GM19455 (cell line): Measurements from ENCODE around the gene XXYLT1.

Experiments
- ATAC-seq: cut with Tn5 transposase; IDR thresholded peaks from one replicate; pipeline ENCODE4 v1.9.1; 2021; ENCODE audit not compliant: unreplicated experiment

XXYLT1 gene

DNA sequence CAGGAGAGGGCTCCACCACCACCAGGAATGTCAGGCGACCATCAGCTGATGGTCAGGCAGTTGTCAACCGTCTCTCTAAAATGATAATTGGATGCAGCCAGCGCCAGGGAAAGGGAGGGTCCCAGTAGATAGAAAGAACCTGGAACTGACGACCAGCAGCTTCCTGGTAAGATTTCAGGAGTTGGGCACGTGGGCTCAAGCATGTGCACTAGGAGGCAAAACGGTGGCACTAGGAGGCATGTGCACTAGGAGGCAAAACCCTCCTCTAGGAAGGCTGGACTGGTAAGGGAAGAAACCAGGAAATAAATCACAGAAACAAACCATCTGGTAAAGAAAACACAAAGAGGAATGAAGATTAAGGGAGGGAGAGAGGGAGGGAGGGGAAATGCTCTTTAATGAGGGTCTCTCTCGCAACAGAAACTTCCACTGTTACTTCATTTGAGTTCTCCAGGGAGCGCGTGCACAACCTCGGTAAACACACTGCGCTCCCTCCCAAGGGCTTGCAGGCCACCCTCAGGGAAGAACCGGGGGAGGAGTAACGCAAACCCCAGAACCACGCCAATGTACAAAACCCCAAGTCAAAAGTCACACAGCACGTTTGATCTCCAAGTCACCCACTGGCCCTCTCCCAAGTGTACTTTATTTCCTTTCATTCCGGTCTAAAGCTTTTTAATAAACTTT, 116.7 kb downstream of the XXYLT1 start:
- ATAC-seq, result no peak

GRCh38 chr3:195153653-195154052, 117.3 kb downstream of the XXYLT1 start:
- ATAC-seq, result no peak

DNA sequence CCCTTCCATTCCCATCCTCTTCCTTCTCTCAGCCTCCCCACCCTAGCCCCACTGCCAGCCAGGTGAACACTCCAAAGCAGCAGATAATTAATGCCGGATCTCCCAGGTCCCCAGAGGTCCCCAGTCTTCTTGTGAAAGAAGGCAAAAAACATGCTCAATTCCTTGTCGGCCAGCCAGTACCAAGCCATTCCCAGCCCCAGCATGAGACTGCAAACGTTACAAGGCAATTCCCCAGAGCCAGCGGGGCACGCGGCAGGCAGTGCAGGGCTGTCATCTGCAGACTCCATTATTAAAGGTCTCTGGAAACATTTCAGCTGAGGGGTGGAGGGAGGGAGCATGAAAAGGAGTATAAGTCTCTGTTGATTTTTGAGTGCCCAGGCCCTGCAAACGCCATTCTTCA, 117.8 kb downstream of the XXYLT1 start:
- ATAC-seq, result no peak

DNA sequence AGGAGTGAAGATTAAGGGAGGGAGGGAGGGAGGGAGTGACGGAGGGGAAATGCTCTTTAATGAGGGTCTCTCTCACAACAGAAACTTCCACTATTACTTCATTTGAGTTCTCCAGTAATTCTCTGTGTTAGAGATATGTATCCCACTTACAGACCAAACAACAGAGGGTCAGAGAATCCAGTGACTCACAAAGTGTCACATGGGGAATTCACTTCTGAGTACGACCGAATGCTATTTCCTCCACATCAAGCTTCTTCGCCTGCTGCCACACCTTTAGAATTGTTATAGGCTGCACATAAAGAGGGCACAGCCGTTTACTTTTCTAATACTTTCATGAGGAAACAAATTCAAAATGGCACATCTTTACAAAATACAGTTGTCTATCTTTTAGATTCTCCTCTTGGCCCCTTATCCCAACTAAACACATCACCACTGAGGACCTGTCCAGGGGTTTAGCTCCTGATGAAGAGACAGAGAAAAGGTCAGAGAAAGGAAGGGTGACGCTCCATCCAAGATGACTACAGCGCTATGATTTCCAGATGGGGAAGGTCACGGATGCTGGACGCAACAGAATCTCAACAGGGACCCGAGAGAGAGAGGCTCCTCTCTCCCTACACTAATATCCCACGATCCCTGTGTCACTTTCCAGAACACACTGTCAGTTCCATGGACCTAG, 119.0 kb downstream of the XXYLT1 start:
- ATAC-seq, result no peak

DNA sequence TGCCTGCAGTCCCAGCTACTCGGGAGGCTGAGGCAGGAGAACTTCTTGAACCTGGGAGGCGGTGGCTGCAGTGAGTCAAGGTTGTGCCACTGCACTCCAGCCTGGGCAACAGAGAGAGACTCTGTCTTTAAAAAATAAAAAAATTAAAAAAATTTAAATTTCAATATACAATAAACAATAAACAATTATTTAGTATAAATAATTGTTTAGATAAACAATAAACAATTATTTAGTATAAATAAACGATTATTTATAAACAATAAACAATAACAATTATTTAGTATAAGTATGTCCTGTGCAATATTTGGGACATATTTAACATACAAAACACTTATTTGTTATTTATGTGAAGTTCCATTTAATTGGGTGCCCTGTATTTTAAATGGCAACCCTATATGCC, 119.6 kb downstream of the XXYLT1 start:
- ATAC-seq, result no peak

DNA sequence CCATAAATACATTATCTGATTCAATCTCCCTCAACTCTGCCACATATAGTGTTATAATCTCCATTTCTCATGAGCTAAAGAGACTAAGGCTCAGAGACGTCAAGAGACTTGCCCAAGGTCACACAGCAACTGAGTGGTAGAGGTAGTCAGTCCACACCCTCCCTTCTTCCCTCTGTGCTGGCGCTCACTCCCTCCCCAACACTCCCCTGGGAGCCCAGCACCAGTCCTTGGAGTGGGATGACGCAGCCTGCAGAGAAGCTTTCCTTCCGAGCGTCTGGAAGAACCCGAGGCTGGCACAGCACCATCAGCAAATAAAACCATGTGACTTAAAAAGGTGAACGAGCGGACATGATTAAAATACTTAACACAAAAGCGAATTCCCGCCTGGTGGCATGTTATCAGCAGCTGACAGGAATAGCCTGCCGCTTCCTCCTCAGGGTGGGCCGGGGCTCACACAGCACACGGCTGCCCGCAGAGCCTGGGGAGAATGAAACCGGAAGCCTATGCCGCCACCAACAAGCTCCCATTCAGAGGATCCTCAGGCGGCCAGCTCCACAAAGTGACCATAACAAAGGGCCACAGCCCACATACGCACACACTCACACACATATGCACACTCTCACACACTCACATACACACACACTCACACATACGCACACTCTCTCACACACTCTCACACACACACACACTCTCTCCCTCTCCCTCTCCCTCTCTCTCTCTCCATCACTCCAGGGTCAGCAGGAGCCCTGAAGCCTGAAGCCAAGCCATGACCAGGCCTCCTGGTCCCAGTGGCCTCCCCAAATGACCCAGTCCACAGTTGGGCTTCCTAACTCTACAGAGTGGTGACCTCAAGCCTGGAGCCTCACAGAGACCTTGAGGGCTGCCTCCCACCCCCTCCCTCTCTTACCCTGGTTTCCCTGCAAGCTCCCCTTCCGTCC, 120.5 kb downstream of the XXYLT1 start:
- ATAC-seq, result no peak

- no peak for ATAC-seq
Observed at GRCh38 chr3:195149292-195150030, 121.5 kb downstream of the XXYLT1 start.

DNA sequence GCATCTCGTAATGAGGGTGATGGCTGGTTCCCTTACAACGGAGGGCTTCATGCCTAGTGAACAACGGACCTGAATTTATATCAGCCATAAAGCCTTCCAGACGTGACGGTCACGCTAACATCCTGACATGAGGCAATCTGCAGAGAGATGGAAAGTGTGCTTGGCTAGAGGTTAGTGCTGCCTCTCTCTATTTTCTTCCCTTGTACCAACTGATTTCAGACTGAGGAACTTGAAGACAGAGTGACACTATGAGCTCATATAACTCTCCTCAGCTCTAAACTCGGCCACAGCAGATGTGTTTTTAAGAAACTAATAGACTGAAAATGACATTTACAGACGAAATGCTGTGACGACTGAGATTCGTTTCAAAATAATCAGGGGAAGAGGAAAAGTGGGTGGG, 122.4 kb downstream of the XXYLT1 start:
- no peak for ATAC-seq

- ATAC-seq, result peak; percentile 83
Observed at GRCh38 chr3:195147649-195148080, 123.3 kb downstream of the XXYLT1 start.

DNA sequence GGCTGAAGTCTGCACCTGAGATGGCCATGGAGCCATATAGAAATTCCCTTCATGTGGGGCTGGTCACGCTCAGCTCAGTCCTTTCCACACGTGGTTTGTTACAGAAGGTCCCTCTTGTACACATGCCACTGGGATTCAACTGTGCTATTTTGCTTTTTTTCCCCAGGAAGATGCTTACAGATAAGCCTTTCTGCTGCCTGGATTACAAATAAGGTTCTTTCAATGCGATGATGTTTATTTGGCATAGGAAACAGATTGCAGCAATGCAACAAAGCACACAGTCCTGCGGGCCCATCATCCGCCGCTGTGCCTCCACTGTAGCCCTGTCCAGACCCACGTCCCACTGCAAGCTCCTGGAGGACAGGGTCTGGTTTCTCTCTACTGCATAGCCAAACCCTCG, 124.8 kb downstream of the XXYLT1 start:
- no peak for ATAC-seq

DNA sequence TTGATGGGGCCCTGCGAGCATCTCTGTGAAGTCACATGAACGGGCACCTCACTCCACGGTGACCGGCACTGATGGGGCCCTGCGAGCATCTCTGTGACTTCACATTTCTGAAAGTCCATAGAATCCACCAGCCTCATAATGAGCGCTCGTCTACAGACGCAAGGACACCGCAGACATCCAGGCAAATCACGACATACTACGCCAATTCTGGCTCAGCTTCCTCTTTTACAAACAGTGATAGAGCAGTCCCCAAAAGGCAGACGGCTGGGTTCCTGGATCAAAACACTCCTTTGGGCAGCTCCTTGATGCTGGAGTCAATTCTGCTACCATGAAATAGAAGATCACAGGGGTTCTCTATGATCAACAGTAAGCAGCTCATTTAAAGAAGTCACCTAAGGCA, 125.4 kb downstream of the XXYLT1 start:
- ATAC-seq, result no peak

DNA sequence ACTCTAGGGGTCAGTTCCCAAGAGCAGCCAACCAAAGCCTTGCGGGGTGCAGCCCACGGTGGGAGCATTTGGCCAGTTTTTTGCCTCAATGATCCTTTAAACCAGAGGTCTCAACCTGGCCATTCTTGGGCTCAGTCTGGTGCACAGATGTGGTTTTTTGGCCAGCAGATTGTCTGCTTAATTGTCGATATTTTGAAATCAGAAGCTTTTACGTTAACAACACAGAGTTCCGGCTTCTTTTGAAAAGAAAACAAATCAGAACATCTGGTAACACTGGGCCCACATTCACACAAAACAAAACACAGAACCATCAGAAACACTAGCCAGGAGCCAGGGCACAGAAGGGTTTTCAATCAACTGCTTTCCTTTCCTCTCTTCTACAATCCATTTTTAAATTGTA, 127.7 kb downstream of the XXYLT1 start:
- ATAC-seq, result no peak

DNA sequence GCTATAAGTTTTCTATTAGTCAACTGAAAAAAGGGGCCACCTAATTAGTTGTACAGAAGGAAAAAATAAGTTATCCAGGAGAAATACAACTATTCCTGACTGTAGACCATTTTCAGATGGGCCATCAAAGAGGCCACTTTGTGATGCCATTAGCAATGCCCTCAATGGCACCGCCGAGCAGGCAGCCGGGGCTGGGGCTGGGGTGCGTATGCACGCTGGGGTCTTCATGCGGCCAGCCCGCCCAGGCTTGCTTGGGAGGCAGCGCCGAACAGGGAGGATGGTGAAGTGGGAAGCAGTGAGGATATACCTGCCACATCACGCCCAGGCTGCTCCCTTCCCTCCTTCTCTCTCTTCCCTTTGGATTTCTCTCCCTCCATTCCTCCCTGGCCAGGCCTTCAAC, 128.4 kb downstream of the XXYLT1 start:
- no peak for ATAC-seq

- no peak for ATAC-seq
Observed at GRCh38 chr3:195140816-195141793, 129.9 kb downstream of the XXYLT1 start.

- no peak for ATAC-seq
Observed at GRCh38 chr3:195140410-195140809, 130.5 kb downstream of the XXYLT1 start.

GRCh38 chr3:195139876-195140240, 131.1 kb downstream of the XXYLT1 start:
- ATAC-seq, result no peak

DNA sequence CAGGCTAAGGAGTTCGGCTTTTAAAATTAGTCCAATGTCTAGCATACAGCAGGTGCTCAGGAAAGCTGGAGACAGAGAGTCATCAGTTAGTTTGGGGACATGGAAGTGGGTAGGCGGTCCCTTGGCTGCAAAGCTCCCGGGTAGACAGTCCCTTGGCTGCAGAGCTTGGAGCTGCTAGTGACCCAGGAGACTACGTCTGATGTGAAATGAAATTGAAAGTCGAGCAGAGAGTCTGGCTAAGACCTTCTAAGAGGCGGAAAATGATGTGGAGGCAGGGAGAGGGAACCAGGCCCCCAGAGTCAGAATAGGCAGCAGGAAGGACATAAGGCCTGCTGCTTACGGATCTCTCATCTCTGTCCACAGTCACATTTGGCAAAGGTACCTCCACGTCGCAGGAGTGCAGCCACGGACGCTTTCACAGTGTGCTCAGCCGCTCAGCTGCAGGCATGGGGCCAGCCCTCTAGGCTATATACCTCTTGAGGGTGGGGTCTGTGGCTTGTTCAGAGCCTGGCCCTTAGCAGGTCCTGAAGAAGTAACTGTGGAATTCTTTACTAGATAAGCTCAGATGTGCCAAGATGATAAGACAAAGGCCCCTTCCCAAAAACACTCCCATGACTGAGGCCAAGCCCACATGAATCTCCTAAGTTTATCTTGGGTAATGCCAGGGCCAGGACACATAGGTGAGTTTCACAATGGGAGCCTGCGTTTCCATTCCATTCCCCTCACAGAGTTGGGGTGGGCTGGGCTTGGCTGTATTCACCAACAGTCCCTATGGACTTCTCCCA, 131.7 kb downstream of the XXYLT1 start:
- ATAC-seq, result peak; percentile 83

DNA sequence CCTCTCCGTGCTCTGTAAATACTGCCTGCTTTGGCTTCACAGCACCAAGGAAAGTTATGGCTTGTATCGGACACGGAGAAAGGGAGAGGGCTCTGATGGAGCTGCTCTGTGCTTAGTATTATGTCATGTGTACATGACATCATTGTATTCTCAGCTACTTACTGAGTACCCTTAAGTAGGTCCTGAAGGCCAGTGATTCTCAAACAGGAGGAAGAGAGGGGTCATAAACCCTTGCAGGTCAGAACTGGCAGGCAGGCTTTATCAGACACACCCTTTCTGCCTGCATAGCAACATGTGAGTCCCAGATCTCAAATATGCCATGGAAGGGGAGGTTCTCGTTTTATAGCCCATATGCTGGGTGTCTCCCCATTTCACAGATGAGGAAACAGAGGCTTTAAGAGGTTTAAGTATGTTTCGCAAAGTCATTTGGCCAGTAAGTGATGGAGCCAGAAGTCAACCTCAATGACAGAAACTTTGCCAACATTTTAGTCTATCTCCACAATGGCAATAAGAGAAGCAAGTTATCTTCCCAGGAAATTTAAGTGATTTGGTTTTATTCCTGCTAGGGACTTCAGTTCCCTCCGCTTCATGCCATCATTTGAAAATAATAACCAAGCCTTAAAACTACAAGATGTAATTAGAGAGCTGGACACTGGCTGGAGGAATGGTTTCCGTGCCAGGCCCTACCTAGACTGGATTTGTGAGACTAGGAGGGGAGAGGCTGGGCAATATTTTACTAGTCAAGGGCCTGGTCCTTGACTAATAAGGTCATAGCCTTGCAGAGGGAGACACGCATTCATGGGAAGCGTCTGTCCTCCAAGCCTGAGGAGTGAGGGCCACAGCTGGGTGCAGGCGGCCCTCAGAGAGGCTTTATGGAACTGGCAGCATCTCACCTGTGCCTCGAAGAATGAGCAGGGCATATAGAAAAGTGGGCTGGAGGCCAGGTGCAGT, 133.0 kb downstream of the XXYLT1 start:
- no peak for ATAC-seq
